ENCODE measurements around the gene GSTA2. TPM values are rescaled to one million over a fixed set of nuclear protein-coding genes. Genes with fewer than 3 reads are reported as not detected.
"Not testable (repeated sequence)": the region's sequence is repeated elsewhere in the genome, so short reads cannot be mapped to it uniquely, and the experiment has no call there.

GSTA2 gene
- total RNA-seq, 1 experiment from 2014 or later, result not detected

GRCh38 chr6:52761673-52762491 lies 1.4 kb downstream of the GSTA2 start:
- DNase-seq (ENCODE audit: extremely low read depth, low read depth), result not testable (repeated sequence)

DNA sequence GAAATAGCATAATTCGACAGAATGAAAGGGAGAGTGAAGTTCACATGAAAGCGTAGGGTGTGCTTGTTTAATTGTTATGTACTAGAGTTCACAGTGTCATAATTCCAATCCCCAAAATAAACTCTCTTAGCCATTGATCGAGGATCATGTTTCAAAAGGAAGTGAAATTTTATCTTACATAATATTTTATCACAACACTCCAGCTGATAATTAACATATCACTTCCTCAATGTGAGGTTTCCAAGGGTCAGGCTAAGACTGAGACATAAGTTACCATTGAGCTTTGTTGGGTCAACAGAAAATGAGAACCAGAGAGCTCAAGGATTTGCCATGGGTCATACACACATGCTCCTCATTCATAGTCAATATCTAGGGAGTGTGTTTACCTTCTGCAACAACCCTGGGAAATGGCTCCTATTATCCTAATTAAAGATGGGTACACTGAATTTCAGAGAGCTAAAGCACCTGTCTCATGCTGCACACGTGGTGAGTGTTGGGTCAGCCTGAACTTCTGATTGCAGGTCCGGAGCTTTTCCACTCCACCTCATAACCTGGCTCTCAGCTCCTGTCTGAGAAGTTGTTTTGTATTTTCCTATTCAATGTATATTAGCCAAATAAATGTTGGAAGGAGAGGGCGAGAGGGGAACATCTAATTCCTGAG lies 3.0 kb downstream of the GSTA2 start:
- DNase-seq (ENCODE audit: extremely low read depth, low read depth), result no peak

- DNase-seq (ENCODE audit: extremely low read depth, low read depth), result no peak
These were observed 4.2 kb downstream of the GSTA2 start for GRCh38 chr6:52759085-52759484.

DNA sequence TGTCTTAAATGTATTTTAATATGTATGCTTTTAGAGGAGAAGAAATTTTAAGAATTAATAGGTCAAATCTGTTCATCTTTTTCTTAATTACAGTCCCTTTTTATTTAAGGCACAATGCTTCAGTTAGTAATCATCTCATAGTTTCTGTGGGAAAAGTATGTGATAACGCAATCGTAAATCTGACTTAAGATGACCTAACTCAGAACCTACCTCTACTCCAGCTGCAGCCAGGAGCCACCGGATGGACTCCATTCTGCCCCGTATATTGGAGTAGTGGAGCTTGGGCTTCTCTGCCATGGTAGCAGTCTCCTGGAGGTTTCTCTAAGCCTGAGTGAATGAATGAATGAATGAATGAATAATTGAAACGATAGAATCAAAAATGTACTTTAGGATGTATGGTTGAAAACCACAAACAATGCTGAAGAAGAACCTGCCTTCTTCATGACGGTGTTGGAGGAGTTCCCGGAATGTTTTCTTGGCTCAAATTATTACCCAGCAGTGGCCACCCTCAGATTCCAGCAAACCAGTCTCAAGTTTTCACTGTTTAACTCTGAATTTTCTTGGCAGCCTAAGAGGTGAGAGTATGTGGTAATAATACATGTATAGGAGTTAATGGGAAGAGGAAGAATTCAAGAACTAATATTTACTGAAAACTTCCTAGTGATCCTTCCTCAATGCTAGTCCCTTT lies 5.5 kb downstream of the GSTA2 start:
- not testable (repeated sequence) for DNase-seq (ENCODE audit: extremely low read depth, low read depth)

GRCh38 chr6:52754443-52754842 lies 8.8 kb downstream of the GSTA2 start:
- DNase-seq (ENCODE audit: extremely low read depth, low read depth), result no peak

DNA sequence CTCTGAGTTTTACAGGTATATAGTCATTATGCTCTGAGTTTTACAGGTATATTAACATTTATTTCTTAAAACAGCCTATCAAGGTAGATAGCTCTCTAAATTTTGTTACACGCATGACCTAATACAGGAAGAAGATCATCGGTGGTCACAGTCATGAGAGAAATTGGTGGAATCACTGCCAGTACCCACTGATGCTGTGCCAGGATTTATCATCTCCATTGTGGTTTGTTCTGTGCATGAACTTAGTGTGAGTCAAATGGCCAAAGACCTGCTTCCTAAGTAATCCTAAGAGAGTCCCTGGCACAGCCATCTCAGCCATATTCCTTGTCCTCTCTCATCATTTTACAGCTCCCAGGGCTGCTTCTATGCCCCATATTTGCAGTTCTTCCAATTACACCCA lies 10.1 kb downstream of the GSTA2 start:
- not testable (repeated sequence) for DNase-seq (ENCODE audit: extremely low read depth, low read depth)

DNA sequence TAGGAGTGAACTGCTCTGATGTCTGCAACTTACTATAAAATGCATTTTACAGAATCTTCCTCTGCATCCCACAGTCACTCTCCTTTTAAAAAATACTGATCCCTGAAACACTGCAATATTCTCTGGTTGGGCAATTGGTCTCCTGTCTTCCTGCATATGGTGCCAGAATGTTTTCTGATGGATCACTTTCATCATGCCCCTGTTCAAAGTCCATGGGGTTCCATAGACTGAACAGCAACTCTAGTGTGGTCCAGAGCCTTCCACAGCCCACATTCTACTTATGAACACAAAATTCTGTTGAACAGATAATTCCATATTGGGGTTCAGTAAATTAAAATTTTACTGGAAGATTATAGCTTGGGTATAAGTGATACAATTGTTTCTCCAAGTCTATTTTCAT lies 11.0 kb downstream of the GSTA2 start:
- no peak for DNase-seq (ENCODE audit: extremely low read depth, low read depth)

GRCh38 chr6:52749556-52750152 lies 13.6 kb downstream of the GSTA2 start:
- no peak for DNase-seq (ENCODE audit: extremely low read depth, low read depth)

- DNase-seq (ENCODE audit: extremely low read depth, low read depth), result not testable (repeated sequence)
These were observed 16.0 kb downstream of the GSTA2 start for GRCh38 chr6:52747301-52747700.

GRCh38 chr6:52746213-52746612 lies 17.1 kb downstream of the GSTA2 start:
- DNase-seq (ENCODE audit: extremely low read depth, low read depth), result no peak

GRCh38 chr6:52745764-52746201 lies 17.5 kb downstream of the GSTA2 start:
- DNase-seq (ENCODE audit: extremely low read depth, low read depth), result no peak

- no peak for DNase-seq (ENCODE audit: extremely low read depth, low read depth)
These were observed 21.4 kb downstream of the GSTA2 start for GRCh38 chr6:52741872-52742271.

GRCh38 chr6:52739627-52740026 lies 23.6 kb downstream of the GSTA2 start:
- no peak for DNase-seq (ENCODE audit: extremely low read depth, low read depth)

DNA sequence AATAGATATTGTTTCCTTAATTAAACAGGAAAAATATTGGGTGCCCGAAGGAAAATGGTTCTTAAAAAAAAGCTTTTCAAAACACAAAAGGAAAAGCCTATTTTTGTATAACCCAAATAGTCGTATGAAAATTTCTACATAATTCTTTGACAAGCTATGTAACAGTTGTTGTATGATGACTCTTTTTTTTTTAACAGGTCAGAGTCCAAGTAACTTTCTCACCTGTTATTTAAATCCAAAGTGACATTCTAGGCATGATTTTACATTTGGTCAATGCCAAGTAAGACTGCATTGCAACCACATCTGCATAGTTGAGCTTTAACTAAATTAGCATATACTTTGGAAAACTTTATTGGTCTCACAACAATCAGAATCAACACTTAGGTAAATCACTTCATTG lies 24.1 kb downstream of the GSTA2 start:
- DNase-seq (ENCODE audit: extremely low read depth, low read depth), result no peak

- DNase-seq (ENCODE audit: extremely low read depth, low read depth), result no peak
These were observed 27.1 kb downstream of the GSTA2 start for GRCh38 chr6:52736145-52736544.

GRCh38 chr6:52735071-52735470 lies 28.2 kb downstream of the GSTA2 start:
- DNase-seq (ENCODE audit: extremely low read depth, low read depth), result no peak

DNA sequence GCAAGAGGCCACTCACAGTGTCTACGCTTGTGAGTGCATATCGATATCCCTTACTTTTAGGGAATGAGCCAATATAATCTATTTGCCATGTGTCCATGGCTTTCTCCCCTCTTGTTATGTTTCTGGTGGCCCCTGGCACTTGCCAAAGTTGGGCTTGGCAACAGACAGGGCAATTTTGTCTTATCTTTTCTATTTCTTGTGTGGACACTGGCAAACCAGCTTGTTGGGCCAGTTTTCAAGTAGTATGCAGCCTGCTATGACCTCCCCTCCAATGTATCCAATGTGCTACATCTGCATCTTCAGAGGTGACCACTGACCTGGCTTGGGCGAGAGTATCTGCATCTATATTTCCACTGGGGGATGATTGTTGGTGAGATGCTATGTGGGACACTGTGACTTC lies 29.2 kb downstream of the GSTA2 start:
- DNase-seq (ENCODE audit: extremely low read depth, low read depth), result no peak

GRCh38 chr6:52733172-52733571 lies 30.1 kb downstream of the GSTA2 start:
- no peak for DNase-seq (ENCODE audit: extremely low read depth, low read depth)

DNA sequence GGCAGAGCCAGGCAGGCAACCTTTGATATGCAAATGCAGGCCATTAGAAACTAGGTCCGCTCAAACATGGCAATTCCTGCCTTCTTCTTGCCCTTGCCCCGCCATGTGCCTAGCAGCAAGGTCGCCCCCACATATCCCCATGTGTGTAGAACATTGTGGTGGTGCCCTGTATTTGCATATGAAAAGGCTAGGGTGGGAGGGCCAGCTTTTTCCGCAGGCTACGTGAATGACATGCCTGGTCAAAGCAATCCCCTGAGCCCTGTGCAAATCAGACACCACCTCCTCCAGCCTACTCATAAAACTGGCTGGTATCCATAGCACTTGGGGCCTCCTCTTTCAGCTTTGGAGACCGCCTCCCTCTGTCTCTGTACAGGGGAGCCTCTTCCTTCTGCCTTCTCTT lies 31.6 kb downstream of the GSTA2 start:
- no peak for DNase-seq (ENCODE audit: extremely low read depth, low read depth)

DNA sequence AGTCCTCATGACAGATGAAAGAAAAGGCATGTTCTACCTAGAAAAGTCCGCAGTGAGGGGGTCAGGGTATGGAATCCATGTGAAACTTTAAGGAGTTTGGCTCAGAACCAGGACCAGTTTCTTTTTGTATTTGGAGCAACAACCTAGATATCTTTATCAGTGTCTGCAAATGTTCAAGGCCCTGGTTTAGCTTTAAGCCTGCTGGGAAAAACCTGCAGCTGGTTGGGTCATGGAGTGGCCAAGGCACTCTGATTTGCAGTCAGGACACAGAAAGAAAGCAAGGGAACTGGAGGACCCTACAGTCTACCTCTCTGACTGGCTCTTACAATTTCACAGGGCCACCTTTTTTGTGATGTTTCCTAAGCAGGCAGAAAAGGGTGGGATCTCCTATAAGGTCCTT lies 33.7 kb downstream of the GSTA2 start:
- DNase-seq (ENCODE audit: extremely low read depth, low read depth), result no peak

DNA sequence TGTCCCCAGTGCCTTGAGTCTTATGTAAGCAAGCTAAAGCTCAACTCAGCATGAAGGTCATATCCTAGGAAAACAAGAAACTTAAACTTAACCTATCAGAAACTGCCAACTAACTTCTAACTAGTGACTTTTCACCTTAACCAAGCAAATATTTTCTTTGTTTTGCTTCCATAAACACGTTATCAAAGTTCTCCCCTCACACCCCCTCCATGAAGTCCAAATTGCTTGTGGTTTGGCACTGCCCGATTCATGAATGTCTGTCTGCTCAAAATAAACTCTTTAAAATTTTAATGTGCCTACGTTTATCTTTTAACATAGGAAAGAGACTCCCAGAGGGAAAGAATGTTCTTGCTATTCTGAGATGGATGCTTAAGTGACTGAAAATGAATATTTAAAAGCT lies 34.9 kb downstream of the GSTA2 start:
- DNase-seq (ENCODE audit: extremely low read depth, low read depth), result no peak

All from NCI-H460 (cell line).